Stomach (tissue), 4 donors: ENCODE results near the gene SLK.

Experiments used
- CTCF ChIP-seq, 7 experiments: fragments of 450-650 bp in 4 of 7; fragments of 200-600 bp in 3 of 7; sonication (generic) in 3 of 7; IDR thresholded peaks; one replicate each; pipeline ENCODE4 v1.5.1; 2016 to 2019; ENCODE audit warnings: antibody characterized with exemption in 7 of 7, control low read depth in 2 of 7, mild to moderate bottlenecking in 1 of 7
- POLR2A ChIP-seq, 4 donors: fragments of 450-650 bp; IDR thresholded peaks; one replicate each; pipeline ENCODE4 v1.6.1; 2016; ENCODE audit warnings: antibody characterized with exemption in 4 of 4, control low read depth in 2 of 4, mild to moderate bottlenecking in 1 of 4, moderate library complexity in 1 of 4
- POLR2AphosphoS5 ChIP-seq, 3 donors: sonication (generic); formaldehyde crosslinking; IDR thresholded peaks; one replicate each; pipeline ENCODE4 v1.6.1; 2016; ENCODE audit warnings: antibody characterized with exemption in 3 of 3

- TF ChIP-seq POLR2AphosphoS5 (IDR thresholded peaks at IDR 0.05) (no peak), CTCF (IDR thresholded peaks at IDR 0.05) (no peak), POLR2A (IDR thresholded peaks at IDR 0.05) (no peak)
Measured at GRCh38 chr10:103947799-103948516, 19.0 kb upstream of the SLK start.
